H1 (cell line): ENCODE data around the gene ARMC6. TPM values are rescaled to one million over a fixed set of nuclear protein-coding genes. Genes with fewer than 3 reads are reported as not detected.

Experiments
- CTCF ChIA-PET: fragments of 300-600 bp; sonication (Branson Sonifier 250); formaldehyde crosslinking; loops from one replicate; lab custom pipeline; 2021; ENCODE audit not compliant: partially characterized antibody; lab: Charles Lee
- POLR2A ChIA-PET: fragments of 300-600 bp; sonication (Branson Sonifier 250); formaldehyde crosslinking; loops from one replicate; lab custom pipeline; 2021; ENCODE audit warnings: inconsistent platforms; ENCODE audit not compliant: partially characterized antibody; lab: Charles Lee
- DNase-seq, 2 experiments: peaks; one replicate each; pipeline versions ENCODE4 v3.0.0 to v3.0.0-alpha.2; 2010 to 2022; ENCODE audit warnings: low spot score in 2 of 2, low read depth in 1 of 2, mixed read lengths in 1 of 2
- FAIRE-seq: peaks from 2 replicates; lab custom pipeline; 2011; peaks lifted over from hg19 to GRCh38; lab: Jason Lieb, UNC
- H2AFZ ChIP-seq: 2 replicates; pipeline ENCODE4 v1.8.1; 2012; ENCODE audit warnings: low read length, inconsistent platforms
- H2AK5ac ChIP-seq: 2 replicates; pipeline ENCODE4 v1.6.1; 2013; ENCODE audit warnings: low read depth, low read length
- H2BK120ac ChIP-seq: replicated peaks from 2 replicates; pipeline ENCODE3; 2013; ENCODE audit warnings: low read depth, low read length, inconsistent platforms
- H2BK12ac ChIP-seq: 2 replicates; pipeline ENCODE4 v1.6.1; 2013; ENCODE audit warnings: low read depth, low read length
- H2BK15ac ChIP-seq: 2 replicates; pipeline ENCODE4 v1.6.1; 2013; ENCODE audit warnings: low read length
- H2BK20ac ChIP-seq: 2 replicates; pipeline ENCODE4 v1.6.1; 2013; ENCODE audit warnings: low read length
- H2BK5ac ChIP-seq: 2 replicates; pipeline ENCODE4 v1.6.1; 2013; ENCODE audit warnings: low read depth, low read length
- H3K14ac ChIP-seq: 2 replicates; pipeline ENCODE4 v1.6.1; 2013; ENCODE audit warnings: inconsistent platforms; ENCODE audit not compliant: insufficient read length
- H3K18ac ChIP-seq: 2 replicates; pipeline ENCODE4 v1.6.1; 2013; ENCODE audit warnings: low read length; ENCODE audit errors: extremely low read depth
- H3K23ac ChIP-seq: 2 replicates; pipeline ENCODE4 v1.6.1; 2013; ENCODE audit warnings: inconsistent platforms; ENCODE audit not compliant: insufficient read length
- H3K23me2 ChIP-seq: 2 replicates; pipeline ENCODE4 v1.6.1; 2013; ENCODE audit warnings: low read depth, low read length
- H3K27ac ChIP-seq: 2 replicates; pipeline ENCODE4 v1.6.1; 2011; ENCODE audit warnings: low read depth, low read length, inconsistent platforms
- H3K27me3 ChIP-seq, 4 experiments: replicated peaks in 1 of 4; 1 replicate in 1 of 4; 2 replicates in 3 of 4; pipeline versions ENCODE4 v1.6.1 to v1.8.1; 2011 to 2013; ENCODE audit warnings: low read length in 3 of 4, mild to moderate bottlenecking in 3 of 4, inconsistent platforms in 2 of 4, mixed read lengths in 2 of 4, moderate library complexity in 1 of 4; ENCODE audit not compliant: control insufficient read depth in 3 of 4, insufficient read depth in 3 of 4; ENCODE audit errors: extremely low read depth in 1 of 4
- H3K36me3 ChIP-seq, 4 experiments: 2 replicates each; pipeline versions ENCODE4 v1.6.1 to v1.8.1; 2011 to 2013; ENCODE audit warnings: mild to moderate bottlenecking in 4 of 4, low read length in 3 of 4, moderate library complexity in 2 of 4, control low read depth in 1 of 4, inconsistent platforms in 1 of 4; ENCODE audit not compliant: insufficient read depth in 4 of 4, control insufficient read depth in 2 of 4
- H3K4ac ChIP-seq: replicated peaks from 2 replicates; pipeline ENCODE3; 2013; ENCODE audit warnings: low read length, low read depth, mixed read lengths, inconsistent platforms; ENCODE audit not compliant: insufficient read length
- H3K4me1 ChIP-seq, 4 experiments: replicated peaks in 1 of 4; 1 replicate in 1 of 4; 2 replicates in 3 of 4; pipeline versions ENCODE4 v1.6.1 to v1.8.1; 2011 to 2013; ENCODE audit warnings: low read length in 3 of 4, inconsistent platforms in 2 of 4, mixed read lengths in 1 of 4; ENCODE audit not compliant: insufficient read depth in 4 of 4, control insufficient read depth in 3 of 4
- H3K4me2 ChIP-seq, 2 experiments: 2 replicates each; pipeline versions ENCODE4 v1.6.1 to v1.8.1; 2011 to 2013; ENCODE audit warnings: low read depth in 2 of 2, low read length in 2 of 2, control low read depth in 1 of 2, inconsistent platforms in 1 of 2, mild to moderate bottlenecking in 1 of 2; ENCODE audit not compliant: insufficient read depth in 1 of 2
- H3K4me3 ChIP-seq, 4 experiments: fragments of 200-600, 300-600 bp in 1 of 4; sonication (generic), shearing (Covaris generic), sonication (Bioruptor Twin) in 1 of 4; 2 replicates each; pipeline versions ENCODE4 v1.5.1 to v1.8.1; 2011 to 2016; ENCODE audit warnings: low read length in 4 of 4, low read depth in 3 of 4, control low read depth in 2 of 4, inconsistent platforms in 2 of 4, mild to moderate bottlenecking in 2 of 4, mixed read lengths in 1 of 4, moderate library complexity in 1 of 4; ENCODE audit not compliant: insufficient read depth in 2 of 4; ENCODE audit errors: extremely low read depth in 1 of 4
- H3K56ac ChIP-seq: replicated peaks from 2 replicates; pipeline ENCODE3; 2013; ENCODE audit warnings: low read depth, mild to moderate bottlenecking, mixed read lengths, low read length, inconsistent platforms; ENCODE audit not compliant: insufficient read length
- H3K79me1 ChIP-seq: 2 replicates; pipeline ENCODE4 v1.6.1; 2013; ENCODE audit warnings: low read depth, low read length, control low read depth
- H3K79me2 ChIP-seq, 2 experiments: 2 replicates each; pipeline versions ENCODE4 v1.6.1 to v1.8.1; 2012 to 2013; ENCODE audit warnings: low read length in 2 of 2, mild to moderate bottlenecking in 2 of 2, inconsistent platforms in 1 of 2; ENCODE audit not compliant: insufficient read depth in 2 of 2, control insufficient read depth in 1 of 2
- H3K9ac ChIP-seq, 4 experiments: replicated peaks in 1 of 4; 1 replicate in 1 of 4; 2 replicates in 3 of 4; pipeline versions ENCODE4 v1.6.1 to v1.8.1; 2011 to 2013; ENCODE audit warnings: low read depth in 3 of 4, low read length in 3 of 4, control low read depth in 2 of 4, mild to moderate bottlenecking in 2 of 4, moderate library complexity in 2 of 4, inconsistent platforms in 1 of 4; ENCODE audit errors: extremely low read depth in 1 of 4
- H3K9me3 ChIP-seq, 2 experiments: 2 replicates each; pipeline versions ENCODE4 v1.6.1 to v1.8.1; 2012 to 2013; ENCODE audit warnings: mild to moderate bottlenecking in 2 of 2, moderate library complexity in 2 of 2, control low read depth in 1 of 2, inconsistent platforms in 1 of 2, low read depth in 1 of 2, low read length in 1 of 2, mixed read lengths in 1 of 2; ENCODE audit not compliant: insufficient read depth in 2 of 2
- H4K20me1 ChIP-seq, 2 experiments: replicated peaks in 1 of 2; 2 replicates each; pipeline versions ENCODE3 to v1.8.1; 2011 to 2013; ENCODE audit warnings: inconsistent platforms in 2 of 2, low read length in 2 of 2, mild to moderate bottlenecking in 1 of 2; ENCODE audit not compliant: insufficient read depth in 2 of 2, control insufficient read depth in 1 of 2
- H4K5ac ChIP-seq: 2 replicates; pipeline ENCODE4 v1.6.1; 2013; ENCODE audit warnings: low read length, low read depth, mixed read lengths, inconsistent platforms; ENCODE audit not compliant: insufficient read length
- H4K8ac ChIP-seq: 2 replicates; pipeline ENCODE4 v1.8.0; 2013; ENCODE audit warnings: mild to moderate bottlenecking, moderate library complexity, low read length, inconsistent platforms; ENCODE audit not compliant: insufficient read depth; ENCODE audit errors: extremely low read depth
- H4K91ac ChIP-seq: replicated peaks from 2 replicates; pipeline ENCODE3; 2013; ENCODE audit warnings: low read length, mixed read lengths, inconsistent platforms; ENCODE audit not compliant: insufficient read length
- CREB1 ChIP-seq: IDR thresholded peaks from 2 replicates; pipeline ENCODE4 v1.6.1; 2012; ENCODE audit warnings: inconsistent platforms
- EP300 ChIP-seq, 2 experiments: IDR thresholded peaks; 1 replicate in 1 of 2; 2 replicates in 1 of 2; pipeline ENCODE4 v1.6.1; 2011 to 2012; ENCODE audit warnings: low read depth in 2 of 2, low read length in 2 of 2, mild to moderate bottlenecking in 2 of 2, borderline replicate concordance in 1 of 2, inconsistent platforms in 1 of 2, moderate library complexity in 1 of 2
- MAFK ChIP-seq: IDR thresholded peaks from 2 replicates; pipeline ENCODE4 v1.6.1; 2012; ENCODE audit warnings: low read depth, mild to moderate bottlenecking, improper control_type of control experiment, low read length
- SIN3A ChIP-seq, 2 experiments: IDR thresholded peaks in 1 of 2; conservative IDR thresholded peaks in 1 of 2; 2 replicates each; pipeline ENCODE4 v1.6.1; 2011 to 2012; ENCODE audit warnings: low read length in 2 of 2, improper control_type of control experiment in 1 of 2, low read depth in 1 of 2, mild to moderate bottlenecking in 1 of 2
- WGBS, 2 experiments: shearing (Covaris generic) in 1 of 2; methylation state at CpG; one replicate each; pipeline versions ENCODE4 v1.1.6 to v1.1.7; 2013 to 2015; ENCODE audit warnings: low lambda C conversion rate in 2 of 2, mixed read lengths in 2 of 2, inconsistent platforms in 1 of 2, low coverage in 1 of 2, missing lambda C conversion rate in 1 of 2; ENCODE audit not compliant: insufficient replicate concordance in 2 of 2, insufficient coverage in 1 of 2, insufficient read length in 1 of 2; ENCODE audit errors: extremely low coverage in 1 of 2, missing lambda C conversion rate in 1 of 2; 5-methylcytosine and 5-hydroxymethylcytosine counted together
- polyA plus RNA-seq, 7 experiments: library from polyadenylated mRNA; depleted of rRNA in 3 of 7; stranded (reverse) in 5 of 7; unstranded in 2 of 7; fragments of >200 nt in 5 of 7; fragments of 200-250 nt in 2 of 7; gene quantifications; 1 replicate in 5 of 7; 2 replicates in 1 of 7; 4 replicates in 1 of 7; pipeline versions ENCODE4 v1.2.1 to v1.2.3, GENCODE V29; 2011 to 2013; ENCODE audit warnings: missing spikeins in 2 of 7, mixed read lengths in 2 of 7
- total RNA-seq: library from RNA; stranded (reverse); fragmentation: NEBNext Ultra II Directional; extraction: Animal tissue kit (Norgen Biotek cat#: 25700); gene quantifications from 2 replicates; pipeline ENCODE4 v1.2.1, GENCODE V29; 2021

Gene ARMC6
- total and polyA plus RNA-seq, 2 of the 8 experiments (the other 6 are each of a cell fraction or from before 2014, with no cell fraction given): 67.1 to 68.3 TPM

DNA sequence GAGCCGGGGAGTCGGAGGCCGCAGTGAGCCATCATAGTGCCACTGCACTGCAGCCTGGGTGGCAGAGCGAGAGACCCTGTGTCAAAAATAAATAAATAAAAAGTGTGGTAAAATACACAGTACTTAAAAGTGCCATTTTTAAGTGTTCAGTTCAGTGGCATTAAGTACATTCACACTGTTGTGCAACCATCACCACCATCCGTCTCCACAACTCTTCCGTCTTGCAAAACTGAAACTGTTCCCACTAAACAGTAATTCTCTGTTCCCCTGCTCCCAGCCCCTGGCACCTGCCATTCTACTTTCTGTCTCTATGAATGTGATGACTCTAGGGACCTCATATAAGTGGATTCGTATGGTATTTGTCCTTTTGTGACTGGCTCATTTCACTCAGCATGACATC, 43.7 kb downstream of the ARMC6 start:
- Histone ChIP-seq H4K20me1 (peaks cover 0 to 8% of the 10 kb centered on the region in 2 experiments), H3K9me3 (no peaks in the 10 kb centered on the region), H3K4me1 (no peaks in the 10 kb centered on the region), H3K27ac (no peak overlapping the region), H3K27me3 (peaks cover 0 to 31% (median 23%) of the 10 kb centered on the region in 4 experiments; a peak in 6 of 7 replicates), H2BK20ac (no peak overlapping the region), H3K4me3 (no peak overlapping the region), H2BK5ac (no peak overlapping the region), H4K5ac (no peak overlapping the region), H3K23ac (no peak overlapping the region), H3K56ac (no peak overlapping the region), H4K8ac (no peak overlapping the region), H3K23me2 (no peaks in the 10 kb centered on the region; the same call in 1 of the 2 replicates), H3K4me2 (no peak overlapping the region), H2BK12ac (no peak overlapping the region), H3K18ac (no peak overlapping the region), H2BK15ac (no peak overlapping the region), H2AFZ (no peak overlapping the region), H3K36me3 (no peaks in the 10 kb centered on the region), H2AK5ac (no peak overlapping the region), H3K79me1 (0 out of 2 replicates have a peak, but pooled peaks cover 2% of the 10 kb centered on the region), H3K79me2 (no peaks in the 10 kb centered on the region), H2BK120ac (no peak overlapping the region), H4K91ac (no peak overlapping the region), H3K4ac (no peak overlapping the region), H3K14ac (no peak overlapping the region), H3K9ac (no peak overlapping the region)
- ChIA-PET POLR2A (interaction anchor here (0.7 to 0.8 kb wide), 2 partner anchors 9 to 14 kb away, joined by 3 read pairs; no protein-coding TSS in a partner anchor), CTCF (interaction anchor here (0.6 to 3.0 kb wide), 7 partner anchors 12 to 90 kb away, joined by 3 to 13 read pairs (median 5); no protein-coding TSS in a partner anchor)
- DNase-seq: no peak
- FAIRE-seq: no peak
- TF ChIP-seq EP300 (IDR thresholded peaks at IDR 0.05; ENCODE audit: borderline replicate concordance in 1 of 2, low read depth in 2 of 2, low read length in 2 of 2): no peak
- no peak for TF ChIP-seq SIN3A (conservative IDR thresholded peaks at IDR 0.05 in 1 of 2, IDR thresholded peaks at IDR 0.05 in 1 of 2; ENCODE audit: low read depth in 1 of 2, low read length in 2 of 2)
- TF ChIP-seq CREB1: no peak
- no peak for TF ChIP-seq MAFK
- 90% methylated on average over 7 of the region's 7 CpGs; no CpG with 5 or more reads in 1 of the 2 experiments for WGBS, 2 experiments
